ENCODE results near the gene ZNF682. TPM values are rescaled to one million over a fixed set of nuclear protein-coding genes. Genes with fewer than 3 reads are reported as not detected.

The ZNF682 gene
- total and polyA plus RNA-seq, 2 experiments from 2014 or later, result 25.1 to 45.1 TPM

GRCh38 chr19:20072936-20073335 lies 33.6 kb upstream of the ZNF682 start:
- Histone ChIP-seq H3F3A (replicated peaks; ENCODE audit: low read depth) (0 out of 2 replicates have a peak, but pooled peaks cover 5% of the 10 kb centered on the region), H3K9me2 (ENCODE audit: insufficient read depth) (peaks cover 11% of the 10 kb centered on the region; the same call in 1 of the 2 replicates), H4K20me1 (replicated peaks; ENCODE audit: insufficient read depth) (no peaks in the 10 kb centered on the region), H3K4me2 (no peak overlapping the region), H3K27ac (ENCODE audit: low read depth) (no peak overlapping the region), H3K27me3 (ENCODE audit: insufficient read depth) (no peaks in the 10 kb centered on the region), H3K79me2 (replicated peaks; ENCODE audit: insufficient read depth) (peaks cover 1% of the 10 kb centered on the region), H2AFZ (no peak overlapping the region), H3K4me1 (ENCODE audit: insufficient read depth) (peaks cover 26% of the 10 kb centered on the region), H3K4me3 (no peak overlapping the region), H3K36me3 (ENCODE audit: insufficient read depth) (no peaks in the 10 kb centered on the region)
- TF ChIP-seq STAT1 (IDR thresholded peaks at IDR 0.05; ENCODE audit: unreplicated experiment) (no peak), CREB1 (CRISPR knock-in tag; IDR thresholded peaks at IDR 0.05; ENCODE audit: low read depth) (no peak), NANOG (IDR thresholded peaks at IDR 0.05; ENCODE audit: borderline replicate concordance) (no peak), EZH2phosphoT487 (IDR thresholded peaks at IDR 0.05; ENCODE audit: unreplicated experiment) (no peak)
- DNase-seq (ENCODE audit: low spot score) (no peak), ATAC-seq (no peak)
- Mint-ChIP-seq H3K4me1 (peaks cover 22% of the 10 kb centered on the region), H3K27me3 (ENCODE audit: insufficient read depth, low read depth, poor library complexity) (peaks cover 9% of the 10 kb centered on the region), H3K36me3 (ENCODE audit: low read depth) (peaks cover 10% of the 10 kb centered on the region), H3K4me3 (no peak overlapping the region), H3K27ac (no peak overlapping the region), H3K9me3 (peaks cover 10% of the 10 kb centered on the region)

GRCh38 chr19:20070691-20071090 lies 31.4 kb upstream of the ZNF682 start:
- Mint-ChIP-seq H3K4me1 (peaks cover 35% of the 10 kb centered on the region), H3K4me3 (no peak overlapping the region; the same call in 2 of the 3 replicates), H3K27me3 (ENCODE audit: insufficient read depth, low read depth, poor library complexity) (peaks cover 8% of the 10 kb centered on the region), H3K9me3 (peaks cover 21% of the 10 kb centered on the region), H3K36me3 (ENCODE audit: low read depth) (peaks cover 19% of the 10 kb centered on the region), H3K27ac (no peak overlapping the region)
- H3K4me1 ChIP-seq (ENCODE audit: insufficient read depth), result peaks cover 42% of the 10 kb centered on the region
- H3K79me2 ChIP-seq (replicated peaks; ENCODE audit: insufficient read depth), result no peaks in the 10 kb centered on the region
- no peaks in the 10 kb centered on the region for H4K20me1 ChIP-seq (replicated peaks; ENCODE audit: insufficient read depth)
- peaks cover 11% of the 10 kb centered on the region; the same call in 1 of the 2 replicates for H3K9me2 ChIP-seq (ENCODE audit: insufficient read depth)
- TF ChIP-seq JUNB (IDR thresholded peaks at IDR 0.05; ENCODE audit: unreplicated experiment), result no peak
- no peak for TF ChIP-seq ETS1 (IDR thresholded peaks at IDR 0.05)
- TF ChIP-seq EZH2 (IDR thresholded peaks at IDR 0.05; ENCODE audit: low read depth, unreplicated experiment), result no peak
- TF ChIP-seq NANOG (IDR thresholded peaks at IDR 0.05; ENCODE audit: borderline replicate concordance), result no peak
- no peak for TF ChIP-seq EZH2phosphoT487 (IDR thresholded peaks at IDR 0.05; ENCODE audit: unreplicated experiment)
- no peak for TF ChIP-seq POLR2AphosphoS5 (IDR thresholded peaks at IDR 0.05; ENCODE audit: low read depth)
- no peak for TF ChIP-seq ZNF331 (CRISPR knock-in tag; IDR thresholded peaks at IDR 0.05; ENCODE audit: low read depth)
- TF ChIP-seq REST (IDR thresholded peaks at IDR 0.05; ENCODE audit: unreplicated experiment), result no peak
- no peak for TF ChIP-seq STAT1 (IDR thresholded peaks at IDR 0.05; ENCODE audit: unreplicated experiment)
- no peak for TF ChIP-seq ZNF462 (CRISPR knock-in tag; IDR thresholded peaks at IDR 0.05)
- ATAC-seq (no peak), DNase-seq (ENCODE audit: low spot score) (no peak)
- peak overlapping the region; percentile 60; the same call in 1 of the 2 replicates for H2AFZ ChIP-seq
- no peak overlapping the region for H3K4me3 ChIP-seq
- H3F3A ChIP-seq (replicated peaks; ENCODE audit: low read depth), result 0 out of 2 replicates have a peak, but pooled peaks cover 5% of the 10 kb centered on the region
- no peak overlapping the region for H3K27ac ChIP-seq (ENCODE audit: low read depth)
- no peaks in the 10 kb centered on the region for H3K27me3 ChIP-seq (ENCODE audit: insufficient read depth)
- no peak overlapping the region for H3K4me2 ChIP-seq
- H3K36me3 ChIP-seq (ENCODE audit: insufficient read depth), result no peaks in the 10 kb centered on the region
